ENCODE data around the gene ABHD16B. TPM values are rescaled to one million over a fixed set of nuclear protein-coding genes. Genes with fewer than 3 reads are reported as not detected.

Gene ABHD16B
- total RNA-seq, 3 donors from 2014 or later (not counting 1 experiment from before 2014, with no cell fraction given) = not detected

DNA sequence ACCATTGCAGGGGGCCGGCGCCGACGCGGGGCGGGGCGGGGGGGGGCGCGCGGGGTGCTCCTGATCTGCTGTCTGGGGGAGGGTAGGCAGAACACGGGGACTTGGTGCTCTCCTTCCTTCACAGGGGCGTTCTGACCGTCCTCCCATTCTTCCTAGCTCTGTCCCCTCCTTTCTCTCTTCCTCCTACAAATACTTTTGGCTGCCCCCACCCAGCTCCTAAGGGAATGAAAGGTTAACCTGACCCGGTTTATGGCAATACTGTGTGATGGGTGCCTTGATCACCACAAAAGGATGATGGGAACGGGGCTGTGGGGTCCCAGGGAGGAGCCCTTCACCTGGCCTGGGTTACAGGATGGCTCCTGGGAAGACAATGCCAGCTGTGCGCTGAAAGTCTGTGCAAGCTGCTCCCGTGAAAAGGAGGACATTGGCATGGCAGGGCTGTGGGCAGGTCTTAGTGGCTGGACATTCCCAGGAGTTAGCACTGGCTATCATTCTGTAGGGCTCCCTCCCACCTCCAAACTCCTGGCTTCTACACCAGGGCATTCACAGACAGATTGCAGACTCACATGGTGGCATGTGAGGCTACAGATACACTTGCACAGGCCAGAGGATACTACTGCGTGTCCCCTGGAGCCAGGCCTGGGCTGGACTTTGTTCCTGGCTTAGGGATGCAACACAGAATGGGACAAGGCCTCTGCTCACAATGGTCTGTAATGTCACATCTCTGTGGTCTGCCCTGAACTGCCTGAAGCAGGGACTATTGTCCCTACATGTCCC lies 1.9 kb downstream of the ABHD16B start:
- intact Hi-C loops (cut with micrococcal nuclease) = no loop called here
- DNase-seq = no peak

GRCh38 chr20:63863798-63864544 lies 2.7 kb downstream of the ABHD16B start:
- ATAC-seq (peak; percentile 70 to 85 (median 70)), DNase-seq (peak; percentile 77 to 93)
- TF ChIP-seq, protein P1, sequence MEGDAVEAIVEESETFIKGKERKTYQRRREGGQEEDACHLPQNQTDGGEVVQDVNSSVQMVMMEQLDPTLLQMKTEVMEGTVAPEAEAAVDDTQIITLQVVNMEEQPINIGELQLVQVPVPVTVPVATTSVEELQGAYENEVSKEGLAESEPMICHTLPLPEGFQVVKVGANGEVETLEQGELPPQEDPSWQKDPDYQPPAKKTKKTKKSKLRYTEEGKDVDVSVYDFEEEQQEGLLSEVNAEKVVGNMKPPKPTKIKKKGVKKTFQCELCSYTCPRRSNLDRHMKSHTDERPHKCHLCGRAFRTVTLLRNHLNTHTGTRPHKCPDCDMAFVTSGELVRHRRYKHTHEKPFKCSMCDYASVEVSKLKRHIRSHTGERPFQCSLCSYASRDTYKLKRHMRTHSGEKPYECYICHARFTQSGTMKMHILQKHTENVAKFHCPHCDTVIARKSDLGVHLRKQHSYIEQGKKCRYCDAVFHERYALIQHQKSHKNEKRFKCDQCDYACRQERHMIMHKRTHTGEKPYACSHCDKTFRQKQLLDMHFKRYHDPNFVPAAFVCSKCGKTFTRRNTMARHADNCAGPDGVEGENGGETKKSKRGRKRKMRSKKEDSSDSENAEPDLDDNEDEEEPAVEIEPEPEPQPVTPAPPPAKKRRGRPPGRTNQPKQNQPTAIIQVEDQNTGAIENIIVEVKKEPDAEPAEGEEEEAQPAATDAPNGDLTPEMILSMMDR (IDR thresholded peaks at IDR 0.05) = peak; percentile 68
- Histone ChIP-seq H3K36me3 (ENCODE audit: control insufficient read depth, insufficient read depth, low read length) (peaks cover 5% of the 10 kb centered on the region), H3K4me1 (ENCODE audit: control insufficient read depth, insufficient read depth, low read length) (peaks cover 43% of the 10 kb centered on the region), H3K27me3 (ENCODE audit: control insufficient read depth, insufficient read depth, low read length) (no peaks in the 10 kb centered on the region), H3K9me3 (ENCODE audit: control insufficient read depth, insufficient read depth, low read length) (no peaks in the 10 kb centered on the region), H3K4me3 (ENCODE audit: low read length) (peak overlapping the region; percentile 99), H3K27ac (ENCODE audit: low read length) (peak overlapping the region; percentile 85)
- Mint-ChIP-seq H3K4me3 (peak overlapping the region; percentile 96), H3K27ac (peak overlapping the region; percentile 91 to 95), H3K27me3 (ENCODE audit: low read depth in 2 of 2) (no peaks in the 10 kb centered on the region), H3K36me3 (no peaks in the 10 kb centered on the region), H3K4me1 (peaks cover 26 to 38% of the 10 kb centered on the region in 2 donors), H3K9me3 (no peaks in the 10 kb centered on the region)
- 2% methylated on average over 38 of the region's 38 CpGs for WGBS (ENCODE audit: insufficient coverage)
- intact Hi-C loops (cut with micrococcal nuclease) = loop anchor here (2.0 kb wide), 1 partner anchor 325 kb away; no protein-coding TSS in a partner anchor

More for the DNA sequence above, 1.9 kb downstream of the ABHD16B start:
- ATAC-seq = no peak
- H3K4me1 Mint-ChIP-seq = peaks cover 25 to 45% of the 10 kb centered on the region in 2 donors
- peak overlapping the region; percentile 91 to 95 for H3K27ac Mint-ChIP-seq
- H3K27me3 Mint-ChIP-seq (ENCODE audit: low read depth in 2 of 2) = no peaks in the 10 kb centered on the region
- no peaks in the 10 kb centered on the region for H3K9me3 ChIP-seq (ENCODE audit: control insufficient read depth, insufficient read depth, low read length)
- H3K9me3 Mint-ChIP-seq = no peaks in the 10 kb centered on the region
- TF ChIP-seq, protein P1 (IDR thresholded peaks at IDR 0.05) = no peak
- 95% methylated on average over 18 of the region's 18 CpGs for WGBS (ENCODE audit: insufficient coverage)
- peaks cover 3% of the 10 kb centered on the region for H3K36me3 ChIP-seq (ENCODE audit: control insufficient read depth, insufficient read depth, low read length)
- H3K27me3 ChIP-seq (ENCODE audit: control insufficient read depth, insufficient read depth, low read length) = no peaks in the 10 kb centered on the region
- H3K4me3 ChIP-seq (ENCODE audit: low read length) = peak overlapping the region; percentile 99
- peak overlapping the region; percentile 96 for H3K4me3 Mint-ChIP-seq
- H3K27ac ChIP-seq (ENCODE audit: low read length) = peak overlapping the region; percentile 85
- peaks cover 51% of the 10 kb centered on the region for H3K4me1 ChIP-seq (ENCODE audit: control insufficient read depth, insufficient read depth, low read length)
- H3K36me3 Mint-ChIP-seq = no peaks in the 10 kb centered on the region

DNA sequence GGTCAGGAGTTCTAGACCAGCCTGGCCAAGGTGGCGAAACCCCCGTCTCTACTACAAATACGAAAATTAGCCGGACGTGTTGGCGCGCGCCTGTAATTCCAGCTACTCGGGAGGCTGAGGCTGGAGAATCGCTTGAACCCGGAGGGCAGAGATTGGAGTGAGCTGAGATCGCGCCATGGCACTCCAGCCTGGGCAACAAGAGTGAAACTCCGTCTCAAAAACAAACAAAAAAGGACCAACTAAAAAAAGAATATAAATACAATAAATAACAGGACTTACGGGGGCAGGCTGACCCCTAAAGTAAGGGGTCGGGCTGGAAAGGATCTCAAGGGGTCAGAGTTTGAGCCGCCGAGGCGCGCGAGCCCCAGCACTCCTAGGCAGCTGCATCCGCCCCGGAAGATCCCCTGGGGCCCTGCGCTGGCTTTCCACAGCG lies 3.3 kb downstream of the ABHD16B start:
- under 1% methylated on average over 25 of the region's 25 CpGs for WGBS (ENCODE audit: insufficient coverage)
- Histone ChIP-seq H3K4me3 (ENCODE audit: low read length) (peak overlapping the region; percentile 99), H3K36me3 (ENCODE audit: control insufficient read depth, insufficient read depth, low read length) (peaks cover 11% of the 10 kb centered on the region), H3K9me3 (ENCODE audit: control insufficient read depth, insufficient read depth, low read length) (no peaks in the 10 kb centered on the region), H3K27me3 (ENCODE audit: control insufficient read depth, insufficient read depth, low read length) (no peaks in the 10 kb centered on the region), H3K4me1 (ENCODE audit: control insufficient read depth, insufficient read depth, low read length) (peaks cover 38% of the 10 kb centered on the region), H3K27ac (ENCODE audit: low read length) (peak overlapping the region; percentile 85)
- Mint-ChIP-seq H3K27ac (peak overlapping the region; percentile 91 to 95), H3K4me3 (peak overlapping the region; percentile 96), H3K27me3 (ENCODE audit: low read depth in 2 of 2) (no peaks in the 10 kb centered on the region), H3K4me1 (peaks cover 26 to 36% of the 10 kb centered on the region in 2 donors), H3K36me3 (no peaks in the 10 kb centered on the region), H3K9me3 (no peaks in the 10 kb centered on the region)
- no peak for DNase-seq
- intact Hi-C loops (cut with micrococcal nuclease) = loop anchor here (2.0 kb wide), 1 partner anchor 326 kb away; no protein-coding TSS in a partner anchor
- ATAC-seq = peak in 2 of 3 donors; percentile 0 to 1
- TF ChIP-seq, protein P1 (IDR thresholded peaks at IDR 0.05) = no peak
